Karpas-422 (cell line): ENCODE measurements around the gene VILL. TPM values are rescaled to one million over a fixed set of nuclear protein-coding genes. Genes with fewer than 3 reads are reported as not detected.

Experiments used
- DNase-seq: peaks from one replicate; pipeline ENCODE4 v3.0.0-alpha.2; 2015
- H2AFZ ChIP-seq: fragments of 200-600 bp; sonication (generic); 2 replicates; pipeline ENCODE4 v1.6.1; 2014; ENCODE audit warnings: antibody characterized with exemption, low read length, mixed read lengths
- H3K27ac ChIP-seq: fragments of 200-600 bp; sonication (generic); 2 replicates; pipeline ENCODE4 v1.5.1; 2014; ENCODE audit warnings: mild to moderate bottlenecking, low read length, moderate library complexity
- H3K27me3 ChIP-seq: fragments of 200-600 bp; sonication (generic); 2 replicates; pipeline ENCODE4 v1.6.1; 2014; ENCODE audit warnings: low read length, mixed read lengths
- H3K36me3 ChIP-seq: fragments of 200-600 bp; sonication (generic); 2 replicates; pipeline ENCODE4 v1.6.1; 2014; ENCODE audit warnings: low read length, mixed read lengths; ENCODE audit not compliant: insufficient read depth
- H3K4me1 ChIP-seq: fragments of 200-600 bp; sonication (generic); 2 replicates; pipeline ENCODE4 v1.6.1; 2014; ENCODE audit warnings: mild to moderate bottlenecking, low read length, mixed read lengths
- H3K4me2 ChIP-seq: fragments of 200-600 bp; sonication (generic); 2 replicates; pipeline ENCODE4 v1.6.1; 2014; ENCODE audit warnings: low read length, low read depth, mild to moderate bottlenecking; ENCODE audit not compliant: poor library complexity, severe bottlenecking
- H3K4me3 ChIP-seq: fragments of 200-600 bp; sonication (generic); 2 replicates; pipeline ENCODE4 v1.5.1; 2014; ENCODE audit warnings: mild to moderate bottlenecking, antibody characterized with exemption, low read length, mixed read lengths
- H3K79me2 ChIP-seq: fragments of 200-600 bp; sonication (generic); 2 replicates; pipeline ENCODE4 v1.6.1; 2014; ENCODE audit warnings: mild to moderate bottlenecking, low read length, mixed read lengths
- H3K9ac ChIP-seq: fragments of 200-600 bp; sonication (generic); 2 replicates; pipeline ENCODE4 v1.6.0; 2014; ENCODE audit warnings: low read length
- H3K9me2 ChIP-seq: fragments of 200-600 bp; sonication (generic), shearing (Covaris generic); replicated peaks from 2 replicates; pipeline ENCODE4 v1.6.0; 2014; ENCODE audit warnings: mild to moderate bottlenecking, low read length, moderate library complexity; ENCODE audit not compliant: insufficient read depth
- H3K9me3 ChIP-seq: fragments of 300-700, 200-600 bp; sonication (generic); 2 replicates; pipeline ENCODE4 v1.6.1; 2014; ENCODE audit warnings: low read length, mixed read lengths
- H4K20me1 ChIP-seq: fragments of 200-600 bp; sonication (generic); 2 replicates; pipeline ENCODE4 v1.6.1; 2014; ENCODE audit warnings: mild to moderate bottlenecking, antibody characterized with exemption, low read length, low read depth; ENCODE audit not compliant: insufficient read depth
- total RNA-seq: library from RNA; depleted of rRNA; stranded (reverse); fragments of >200 nt; shearing (Covaris generic); gene quantifications from 2 replicates; pipeline ENCODE4 v1.2.3, GENCODE V29; 2014; ENCODE audit warnings: low replicate concordance

VILL gene
- total RNA-seq, 1 experiment from 2014 or later, result 9.7 TPM

DNA sequence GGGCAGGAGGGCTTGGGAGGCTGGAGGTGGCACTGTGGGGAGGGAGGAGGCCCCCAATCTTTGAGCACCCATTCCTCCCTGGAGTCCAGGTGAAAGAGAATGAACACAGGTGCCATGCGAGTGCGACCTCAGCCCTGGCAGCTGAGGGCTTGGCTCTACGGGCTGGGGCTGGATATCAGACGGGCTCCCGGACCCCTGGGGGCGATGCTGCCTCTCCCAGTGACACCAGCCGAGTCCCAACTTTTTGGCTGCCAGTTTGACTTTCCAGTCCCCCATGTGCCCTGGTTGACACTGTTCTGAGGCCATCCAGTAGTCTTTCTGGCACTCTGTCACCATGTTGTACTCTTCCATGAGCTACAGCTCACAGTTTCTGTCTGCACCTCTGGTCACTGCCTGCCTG, 1.2 kb downstream of the VILL start:
- H3K4me2 ChIP-seq, result no peak overlapping the region
- H2AFZ ChIP-seq, result no peak overlapping the region
- H3K4me3 ChIP-seq, result no peak overlapping the region

DNA sequence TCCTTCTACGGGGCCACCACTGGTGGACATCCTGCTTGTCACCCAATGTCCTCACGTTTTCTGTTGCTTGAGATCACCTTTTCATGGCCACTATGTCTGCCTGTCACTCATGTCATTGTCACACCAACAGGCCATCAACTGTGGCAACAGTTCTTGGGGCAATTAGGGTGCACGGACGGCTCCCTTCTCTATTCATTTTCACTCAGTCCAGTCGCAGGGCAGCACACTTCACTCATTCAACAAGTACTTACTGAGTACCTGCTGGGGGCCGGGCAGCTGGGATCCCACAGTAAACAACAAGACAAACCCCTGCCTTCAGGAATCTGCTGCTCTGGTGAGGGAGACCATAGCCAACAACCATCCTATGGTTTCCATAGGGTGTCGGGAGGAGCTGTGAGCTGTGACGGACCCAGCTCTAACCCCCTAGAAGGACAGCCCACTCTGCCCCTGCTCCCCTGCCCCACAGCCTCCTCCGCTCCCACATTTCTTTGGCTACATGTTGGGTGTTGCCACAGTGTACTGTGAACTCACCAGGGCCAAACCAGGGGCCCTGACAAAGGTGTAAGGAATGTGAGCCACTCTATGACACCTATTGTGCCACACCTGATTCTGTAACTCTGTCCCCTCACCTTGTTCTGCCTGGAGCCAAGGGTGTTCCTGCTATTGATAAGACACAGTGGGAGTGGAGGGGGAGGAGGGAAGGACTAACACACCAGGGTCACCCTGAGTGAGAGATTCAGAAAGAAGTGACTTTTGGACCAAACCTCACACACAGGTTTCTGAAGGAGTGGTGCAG, 1.9 kb downstream of the VILL start:
- H3K4me3 ChIP-seq, result no peak overlapping the region
- H3K4me2 ChIP-seq, result no peak overlapping the region
- no peak overlapping the region for H2AFZ ChIP-seq
- peaks cover 22% of the 10 kb centered on the region for H3K4me1 ChIP-seq
- H3K79me2 ChIP-seq, result peaks cover 11% of the 10 kb centered on the region
- peaks cover 7% of the 10 kb centered on the region; the same call in 1 of the 2 replicates for H3K36me3 ChIP-seq
- no peak for DNase-seq
- H4K20me1 ChIP-seq, result no peaks in the 10 kb centered on the region
- no peak overlapping the region for H3K27ac ChIP-seq
- no peaks in the 10 kb centered on the region for H3K9me3 ChIP-seq
- no peaks in the 10 kb centered on the region for H3K27me3 ChIP-seq
- H3K9ac ChIP-seq, result no peak overlapping the region
- no peaks in the 10 kb centered on the region for H3K9me2 ChIP-seq

More for the DNA sequence above, 1.2 kb downstream of the VILL start:
- H4K20me1 ChIP-seq, result no peaks in the 10 kb centered on the region
- H3K27me3 ChIP-seq, result no peaks in the 10 kb centered on the region
- no peaks in the 10 kb centered on the region for H3K9me2 ChIP-seq
- H3K27ac ChIP-seq, result no peak overlapping the region
- H3K4me1 ChIP-seq, result peaks cover 22% of the 10 kb centered on the region
- no peak overlapping the region for H3K9ac ChIP-seq
- H3K9me3 ChIP-seq, result no peaks in the 10 kb centered on the region
- peaks cover 7% of the 10 kb centered on the region; the same call in 1 of the 2 replicates for H3K36me3 ChIP-seq
- H3K79me2 ChIP-seq, result peaks cover 11% of the 10 kb centered on the region
- DNase-seq, result no peak

DNA sequence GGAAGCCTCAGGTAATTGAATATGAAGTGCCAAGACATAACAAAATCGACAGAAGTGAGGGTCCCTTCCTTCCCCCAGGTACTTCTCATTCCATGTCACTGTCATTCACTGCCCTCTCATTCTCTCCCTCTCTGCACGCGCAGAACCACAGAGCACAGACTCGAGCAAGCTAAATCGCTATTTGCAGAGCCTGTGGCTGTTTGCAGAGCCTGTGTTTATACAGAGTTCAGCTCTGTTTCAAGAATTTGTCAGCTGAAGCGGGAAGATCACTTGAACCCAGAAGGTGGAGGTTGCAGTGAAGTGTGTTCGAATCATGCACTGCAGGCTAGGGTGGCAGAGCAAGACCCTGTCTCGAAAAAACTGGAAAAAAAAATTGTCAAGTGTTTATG, 2.5 kb downstream of the VILL start:
- H3K4me3 ChIP-seq, result 0 out of 2 replicates have a peak overlapping the region, but pooled peaks have one; percentile 73
- no peak overlapping the region for H3K27ac ChIP-seq
- H3K27me3 ChIP-seq, result no peaks in the 10 kb centered on the region
- H3K4me2 ChIP-seq, result peak overlapping the region; percentile 81
- peaks cover 25% of the 10 kb centered on the region for H3K4me1 ChIP-seq
- no peaks in the 10 kb centered on the region for H3K9me2 ChIP-seq
- no peak for DNase-seq
- peaks cover 7% of the 10 kb centered on the region; the same call in 1 of the 2 replicates for H3K36me3 ChIP-seq
- H2AFZ ChIP-seq, result peak overlapping the region; percentile 98; the same call in 1 of the 2 replicates
- no peaks in the 10 kb centered on the region for H3K9me3 ChIP-seq
- H4K20me1 ChIP-seq, result no peaks in the 10 kb centered on the region
- no peak overlapping the region for H3K9ac ChIP-seq
- peaks cover 11% of the 10 kb centered on the region for H3K79me2 ChIP-seq

DNA sequence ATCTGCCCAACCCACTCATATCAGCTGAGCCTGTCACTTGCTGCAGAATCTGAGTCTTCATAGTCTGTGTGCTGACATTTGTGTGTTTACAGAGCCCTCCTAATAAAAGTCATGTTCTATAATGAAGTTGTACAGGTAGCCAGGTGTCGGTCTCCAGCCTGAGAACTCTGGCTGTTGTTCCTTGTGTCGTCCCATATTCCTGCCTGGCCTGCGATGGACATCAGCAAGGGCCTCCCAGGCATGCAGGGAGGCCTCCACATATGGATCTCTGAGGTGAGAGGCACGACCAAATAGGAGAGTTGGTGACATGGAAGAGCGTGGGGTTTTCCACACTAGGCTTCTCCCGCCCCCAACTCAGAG, 2.9 kb downstream of the VILL start:
- peaks cover 11% of the 10 kb centered on the region for H3K79me2 ChIP-seq
- no peaks in the 10 kb centered on the region for H3K9me2 ChIP-seq
- H2AFZ ChIP-seq, result peak overlapping the region; percentile 98
- no peak for DNase-seq
- H3K9me3 ChIP-seq, result no peaks in the 10 kb centered on the region
- H3K4me1 ChIP-seq, result peaks cover 29% of the 10 kb centered on the region
- H3K36me3 ChIP-seq, result peaks cover 7% of the 10 kb centered on the region; the same call in 1 of the 2 replicates
- peak overlapping the region; percentile 81 for H3K4me2 ChIP-seq
- no peaks in the 10 kb centered on the region for H4K20me1 ChIP-seq
- H3K27ac ChIP-seq, result no peak overlapping the region
- peak overlapping the region; percentile 73 for H3K4me3 ChIP-seq
- no peaks in the 10 kb centered on the region for H3K27me3 ChIP-seq
- peak overlapping the region; percentile 81 for H3K9ac ChIP-seq

DNA sequence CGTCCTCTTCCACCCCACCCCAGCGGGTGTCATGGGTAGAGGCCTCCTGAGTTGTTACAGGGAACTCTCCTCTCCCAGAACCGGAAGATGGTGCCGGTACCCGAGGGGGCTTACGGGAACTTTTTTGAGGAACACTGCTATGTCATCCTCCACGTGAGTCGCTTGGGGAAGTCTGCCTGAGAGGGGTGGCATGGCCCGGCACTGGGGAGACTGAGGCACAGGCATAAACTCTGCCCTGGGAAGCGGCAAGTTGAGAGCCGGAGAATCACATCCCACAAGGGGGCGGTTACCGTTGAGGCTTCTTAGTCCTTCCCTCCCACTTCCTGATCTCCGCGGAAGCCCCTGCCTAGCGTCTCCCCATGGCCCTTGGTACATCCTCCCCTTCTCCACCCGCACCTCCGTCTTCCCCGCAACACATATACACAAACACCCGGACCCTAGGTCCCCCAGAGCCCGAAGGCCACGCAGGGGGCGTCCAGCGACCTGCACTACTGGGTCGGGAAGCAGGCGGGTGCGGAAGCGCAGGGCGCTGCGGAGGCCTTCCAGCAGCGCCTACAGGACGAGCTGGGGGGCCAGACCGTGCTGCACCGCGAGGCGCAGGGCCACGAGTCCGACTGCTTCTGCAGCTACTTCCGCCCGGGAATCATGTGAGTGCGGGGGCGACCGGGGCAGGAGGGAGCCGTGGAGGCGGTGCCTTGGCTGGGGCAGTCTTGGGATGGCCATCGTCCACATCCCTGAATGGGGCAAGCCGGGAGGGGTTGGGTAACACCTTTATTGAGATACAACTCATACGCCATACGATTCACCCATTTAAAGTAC, 3.4 kb downstream of the VILL start:
- H3K27ac ChIP-seq, result peak overlapping the region; percentile 40
- peak overlapping the region; percentile 81 for H3K9ac ChIP-seq
- DNase-seq, result peak; percentile 92
- H3K4me1 ChIP-seq, result peaks cover 33% of the 10 kb centered on the region
- H3K4me3 ChIP-seq, result peak overlapping the region; percentile 73
- H4K20me1 ChIP-seq, result no peaks in the 10 kb centered on the region
- H3K79me2 ChIP-seq, result peaks cover 11% of the 10 kb centered on the region
- no peaks in the 10 kb centered on the region for H3K9me2 ChIP-seq
- peak overlapping the region; percentile 98 for H2AFZ ChIP-seq
- peak overlapping the region; percentile 81 for H3K4me2 ChIP-seq
- no peaks in the 10 kb centered on the region for H3K9me3 ChIP-seq
- H3K36me3 ChIP-seq, result peaks cover 7% of the 10 kb centered on the region; the same call in 1 of the 2 replicates
- H3K27me3 ChIP-seq, result no peaks in the 10 kb centered on the region

DNA sequence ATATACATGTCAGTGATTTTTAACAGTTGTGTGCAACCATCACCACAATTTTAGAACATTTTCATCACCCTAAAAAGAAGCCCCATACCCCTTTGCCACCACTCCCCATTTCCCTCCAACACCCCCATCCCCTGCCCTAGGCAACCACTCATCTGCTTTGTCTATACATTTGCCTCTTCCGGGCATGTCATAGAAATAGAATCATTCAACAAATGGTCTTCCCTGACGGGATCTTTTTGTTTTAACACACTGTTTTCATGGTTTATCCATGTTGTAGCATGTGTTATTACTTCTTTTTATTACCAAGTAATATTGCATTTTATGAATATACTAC, 4.0 kb downstream of the VILL start:
- Histone ChIP-seq H3K27me3 (no peaks in the 10 kb centered on the region), H3K36me3 (peaks cover 10% of the 10 kb centered on the region), H2AFZ (0 out of 2 replicates have a peak overlapping the region, but pooled peaks have one; percentile 98), H3K9me3 (no peaks in the 10 kb centered on the region), H3K79me2 (peaks cover 11% of the 10 kb centered on the region), H3K9ac (peak overlapping the region; percentile 81), H3K4me2 (peak overlapping the region; percentile 81), H3K27ac (peak overlapping the region; percentile 40), H3K4me1 (peaks cover 36% of the 10 kb centered on the region), H4K20me1 (no peaks in the 10 kb centered on the region), H3K4me3 (peak overlapping the region; percentile 73), H3K9me2 (no peaks in the 10 kb centered on the region)
- DNase-seq, result peak; percentile 73

DNA sequence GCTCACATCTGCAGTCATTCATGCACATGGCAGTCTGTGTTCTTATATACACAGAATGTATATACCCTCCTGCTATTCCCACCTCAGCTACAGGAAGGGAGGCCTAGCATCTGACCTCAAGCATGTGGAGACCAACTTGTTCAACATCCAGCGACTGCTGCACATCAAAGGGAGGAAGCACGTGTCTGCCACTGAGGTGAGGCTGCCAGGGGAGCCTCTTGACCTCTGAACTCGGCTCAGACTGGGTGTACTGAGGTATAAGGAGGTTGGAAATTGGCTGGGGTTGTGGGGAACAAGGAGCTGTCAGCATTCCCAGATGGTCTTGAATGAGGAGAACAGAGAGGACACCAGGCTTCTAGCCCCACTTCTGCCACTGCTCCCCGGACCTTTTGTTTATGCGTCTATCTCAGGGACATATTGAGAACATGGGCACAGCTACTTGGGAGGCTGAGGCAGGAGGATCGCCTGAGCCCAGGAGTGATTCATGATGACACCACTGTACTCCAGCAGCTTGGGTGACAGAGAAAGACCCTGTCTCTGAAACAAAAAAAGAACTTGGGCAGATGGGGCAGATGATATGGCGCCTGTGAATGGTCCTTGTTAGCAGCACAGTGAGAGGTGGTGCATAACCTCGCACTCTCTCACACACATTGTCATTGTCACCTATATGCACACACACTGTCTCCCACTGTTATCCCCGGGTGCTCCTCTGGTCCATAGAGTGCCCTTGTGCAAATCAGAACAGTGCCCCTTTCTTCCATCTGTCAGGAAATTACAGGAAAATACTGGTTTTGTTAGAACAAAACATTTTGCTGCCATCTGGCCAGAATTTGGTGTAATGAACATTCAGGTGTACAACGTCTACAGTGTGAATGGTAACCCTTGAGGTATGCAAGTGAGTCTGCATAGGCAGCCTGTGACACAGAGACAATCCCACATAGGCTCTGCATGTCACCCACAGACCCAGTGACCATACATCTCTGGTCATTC, 5.4 kb downstream of the VILL start:
- H3K4me1 ChIP-seq, result peaks cover 36% of the 10 kb centered on the region
- H4K20me1 ChIP-seq, result no peaks in the 10 kb centered on the region
- H3K27ac ChIP-seq, result no peak overlapping the region
- peak overlapping the region; percentile 73; the same call in 1 of the 2 replicates for H3K4me3 ChIP-seq
- peak overlapping the region; percentile 81 for H3K4me2 ChIP-seq
- DNase-seq, result no peak
- H3K9me3 ChIP-seq, result no peaks in the 10 kb centered on the region
- H3K9me2 ChIP-seq, result no peaks in the 10 kb centered on the region
- H2AFZ ChIP-seq, result no peak overlapping the region
- H3K36me3 ChIP-seq, result peaks cover 13% of the 10 kb centered on the region
- H3K79me2 ChIP-seq, result peaks cover 11% of the 10 kb centered on the region
- no peaks in the 10 kb centered on the region for H3K27me3 ChIP-seq
- H3K9ac ChIP-seq, result no peak overlapping the region; the same call in 1 of the 2 replicates
